HepG2 (cell line): ENCODE data around the gene ARHGDIA. TPM values are rescaled to one million over a fixed set of nuclear protein-coding genes. Genes with fewer than 3 reads are reported as not detected.

Experiments
- AGO2 ChIP-seq: fragments of 200-400 bp; formaldehyde crosslinking; optimal IDR thresholded peaks from 2 replicates; pipeline ENCODE3; 2017; ENCODE audit warnings: mild to moderate bottlenecking, low read depth, low read length, moderate library complexity
- FOXC1 ChIP-seq: sonication (generic); formaldehyde crosslinking; IDR thresholded peaks from 2 replicates; pipeline ENCODE4 v1.8.0; 2022; ENCODE audit warnings: mild to moderate bottlenecking, missing genetic modification reagents, borderline replicate concordance
- POLR2AphosphoS5 ChIP-seq: IDR thresholded peaks from 2 replicates; pipeline ENCODE4 v1.6.1; 2012; ENCODE audit warnings: low read depth, low read length
- RBAK ChIP-seq: sonication (generic); formaldehyde crosslinking; IDR thresholded peaks from 2 replicates; pipeline ENCODE4 v1.5.1; 2020; ENCODE audit warnings: mild to moderate bottlenecking, missing genetic modification reagents
- RBFOX2 ChIP-seq: fragments of 200-400 bp; formaldehyde crosslinking; IDR thresholded peaks from 2 replicates; pipeline ENCODE4 v1.6.1; 2017; ENCODE audit warnings: low read depth, mild to moderate bottlenecking, low read length
- TGIF2 ChIP-seq: IDR thresholded peaks from 2 replicates; pipeline ENCODE4 v1.6.1; 2016; ENCODE audit warnings: control low read depth, missing compliant biosample characterization
- ZBTB38 ChIP-seq: sonication (generic); formaldehyde crosslinking; IDR thresholded peaks from 2 replicates; pipeline ENCODE4 v1.5.1; 2020; ENCODE audit warnings: mild to moderate bottlenecking, missing genetic modification reagents
- ZC3H13 ChIP-seq: sonication (generic); formaldehyde crosslinking; IDR thresholded peaks from 2 replicates; pipeline ENCODE4 v1.8.1; 2023; ENCODE audit warnings: mild to moderate bottlenecking, missing genetic modification reagents, moderate library complexity
- ZNF274 ChIP-seq: sonication (generic); formaldehyde crosslinking; IDR thresholded peaks from 2 replicates; pipeline ENCODE4 v1.5.1; 2020; ENCODE audit warnings: mild to moderate bottlenecking, missing genetic modification reagents
- ZNF318 ChIP-seq: sonication (generic); formaldehyde crosslinking; IDR thresholded peaks from 2 replicates; pipeline ENCODE4 v1.4.0; 2020; ENCODE audit warnings: mild to moderate bottlenecking, missing genetic modification reagents
- ZNF414 ChIP-seq: sonication (generic); formaldehyde crosslinking; IDR thresholded peaks from 2 replicates; pipeline ENCODE4 v1.5.0; 2020; ENCODE audit warnings: missing genetic modification reagents
- ZNF530 ChIP-seq: sonication (generic); formaldehyde crosslinking; IDR thresholded peaks from 2 replicates; pipeline ENCODE4 v1.5.0; 2020; ENCODE audit warnings: low read depth, mild to moderate bottlenecking, missing genetic modification reagents
- ZNF691 ChIP-seq: sonication (generic); formaldehyde crosslinking; IDR thresholded peaks from 2 replicates; pipeline ENCODE4 v1.4.0; 2020; ENCODE audit warnings: missing genetic modification reagents, low read depth, mild to moderate bottlenecking, borderline replicate concordance
- polyA plus RNA-seq, 8 experiments: library from polyadenylated mRNA; depleted of rRNA in 3 of 8; stranded (reverse) in 7 of 8; unstranded in 1 of 8; fragments of >200 nt; fragmentation: Illumina TruSeq in 4 of 8; extraction: Trizol in 4 of 8; gene quantifications; 2 replicates each; pipeline versions ENCODE4 v1.2.1 to v1.2.3, GENCODE V29; 2011 to 2016; ENCODE audit warnings: low read depth in 4 of 8, missing spikeins in 1 of 8, mixed read lengths in 1 of 8; ENCODE audit not compliant: insufficient read depth in 1 of 8
- total RNA-seq, 5 experiments: library from RNA; depleted of rRNA; stranded (reverse); fragments of >200 nt; fragmentation: Illumina TruSeq; extraction: Trizol; gene quantifications; 2 replicates each; pipeline ENCODE4 v1.2.3, GENCODE V29; 2016; ENCODE audit warnings: low read depth in 1 of 5
- TF ChIP-seq, protein P1 (sequence below): sonication (generic); formaldehyde crosslinking; IDR thresholded peaks from 2 replicates; pipeline ENCODE4 v1.9.0; 2022; ENCODE audit warnings: missing genetic modification reagents, mild to moderate bottlenecking, borderline replicate concordance
- TF ChIP-seq, protein P2 (sequence below): IDR thresholded peaks from 2 replicates; pipeline ENCODE4 v1.6.1; 2016; ENCODE audit warnings: mild to moderate bottlenecking, missing biosample characterization, missing genetic modification reagents

Gene ARHGDIA
- total and polyA plus RNA-seq, 2 of the 13 experiments (the other 11 are each of a cell fraction or from before 2014, with no cell fraction given) = 40.0 to 64.0 TPM

GRCh38 chr17:81858170-81858966 lies 12.8 kb downstream of the ARHGDIA start (continued):
- 0 out of 2 replicates have a peak, but pooled peaks have one; percentile 43 for TF ChIP-seq ZNF691
- 0 out of 2 replicates have a peak, but pooled peaks have one; percentile 26 for TF ChIP-seq ZNF414 (CRISPR knock-in tag)
- TF ChIP-seq FOXC1 = 0 out of 2 replicates have a peak, but pooled peaks have one; percentile 42
- TF ChIP-seq ZNF318 = peak; percentile 49; the same call in 1 of the 2 replicates
- TF ChIP-seq, protein P1, sequence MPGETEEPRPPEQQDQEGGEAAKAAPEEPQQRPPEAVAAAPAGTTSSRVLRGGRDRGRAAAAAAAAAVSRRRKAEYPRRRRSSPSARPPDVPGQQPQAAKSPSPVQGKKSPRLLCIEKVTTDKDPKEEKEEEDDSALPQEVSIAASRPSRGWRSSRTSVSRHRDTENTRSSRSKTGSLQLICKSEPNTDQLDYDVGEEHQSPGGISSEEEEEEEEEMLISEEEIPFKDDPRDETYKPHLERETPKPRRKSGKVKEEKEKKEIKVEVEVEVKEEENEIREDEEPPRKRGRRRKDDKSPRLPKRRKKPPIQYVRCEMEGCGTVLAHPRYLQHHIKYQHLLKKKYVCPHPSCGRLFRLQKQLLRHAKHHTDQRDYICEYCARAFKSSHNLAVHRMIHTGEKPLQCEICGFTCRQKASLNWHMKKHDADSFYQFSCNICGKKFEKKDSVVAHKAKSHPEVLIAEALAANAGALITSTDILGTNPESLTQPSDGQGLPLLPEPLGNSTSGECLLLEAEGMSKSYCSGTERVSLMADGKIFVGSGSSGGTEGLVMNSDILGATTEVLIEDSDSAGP (CRISPR knock-in tag) = 0 out of 2 replicates have a peak, but pooled peaks have one; percentile 21
- TF ChIP-seq POLR2AphosphoS5 = peak; percentile 8; the same call in 1 of the 2 replicates
- TF ChIP-seq, protein P2, sequence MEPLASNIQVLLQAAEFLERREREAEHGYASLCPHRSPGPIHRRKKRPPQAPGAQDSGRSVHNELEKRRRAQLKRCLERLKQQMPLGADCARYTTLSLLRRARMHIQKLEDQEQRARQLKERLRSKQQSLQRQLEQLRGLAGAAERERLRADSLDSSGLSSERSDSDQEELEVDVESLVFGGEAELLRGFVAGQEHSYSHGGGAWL (CRISPR knock-in tag) = peak; percentile 16; the same call in 1 of the 2 replicates
- 0 out of 2 replicates have a peak, but pooled peaks have one; percentile 31 for TF ChIP-seq ZNF530 (CRISPR knock-in tag)
- peak; percentile 71; the same call in 1 of the 2 replicates for TF ChIP-seq ZBTB38 (CRISPR knock-in tag)
- TF ChIP-seq RBFOX2 = peak; percentile 60; the same call in 1 of the 2 replicates
- TF ChIP-seq RBAK (CRISPR knock-in tag) = no peak
- TF ChIP-seq ZNF274 (CRISPR knock-in tag) = 0 out of 2 replicates have a peak, but pooled peaks have one; percentile 21
- TF ChIP-seq AGO2 = peak; percentile 50
- TF ChIP-seq ZC3H13 (CRISPR knock-in tag) = peak; percentile 77
- TF ChIP-seq TGIF2 = no peak
- TF ChIP-seq, all 625 proteins: peak for 17
